Stimulated activated CD8-positive, alpha-beta memory T cell treated with anti-CD3 and anti-CD28 coated beads, Interleukin-15, amount 100 ng/mL, for 4 hours (primary cell): ENCODE measurements around the gene ELAPOR1.
"Not testable (repeated sequence)": the region's sequence is repeated elsewhere in the genome, so short reads cannot be mapped to it uniquely, and the experiment has no call there.

Experiments
- DNase-seq, 2 donors: peaks; one replicate each; pipeline ENCODE4 v3.0.0-alpha.2; 2020; ENCODE audit warnings: low read depth in 2 of 2

Gene ELAPOR1

GRCh38 chr1:109135940-109136339 lies 22.0 kb downstream of the ELAPOR1 start:
- no peak for DNase-seq

- DNase-seq = no peak
These were observed 22.9 kb downstream of the ELAPOR1 start for GRCh38 chr1:109136766-109137165.

DNA sequence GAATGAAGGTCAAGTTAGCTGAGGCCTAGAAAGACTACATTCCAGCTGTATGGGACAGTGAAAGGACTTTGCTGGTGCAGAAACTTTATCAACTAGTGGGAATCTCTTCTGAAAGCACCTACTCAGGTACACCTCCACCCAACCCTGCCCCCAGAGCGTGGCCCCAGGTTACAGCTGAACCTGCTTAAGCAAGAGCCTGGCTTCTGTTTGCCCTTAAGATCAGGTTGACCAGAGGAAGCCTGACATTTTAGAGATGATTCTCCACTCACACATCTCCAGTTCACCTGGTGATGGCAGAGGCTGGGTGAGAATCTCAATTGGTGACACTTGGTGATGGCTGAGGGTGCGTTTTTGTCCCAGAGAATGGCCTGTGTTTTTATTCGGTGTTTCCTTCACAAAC lies 24.0 kb downstream of the ELAPOR1 start:
- DNase-seq = no peak

GRCh38 chr1:109138358-109138757 lies 24.4 kb downstream of the ELAPOR1 start:
- DNase-seq = no peak

DNA sequence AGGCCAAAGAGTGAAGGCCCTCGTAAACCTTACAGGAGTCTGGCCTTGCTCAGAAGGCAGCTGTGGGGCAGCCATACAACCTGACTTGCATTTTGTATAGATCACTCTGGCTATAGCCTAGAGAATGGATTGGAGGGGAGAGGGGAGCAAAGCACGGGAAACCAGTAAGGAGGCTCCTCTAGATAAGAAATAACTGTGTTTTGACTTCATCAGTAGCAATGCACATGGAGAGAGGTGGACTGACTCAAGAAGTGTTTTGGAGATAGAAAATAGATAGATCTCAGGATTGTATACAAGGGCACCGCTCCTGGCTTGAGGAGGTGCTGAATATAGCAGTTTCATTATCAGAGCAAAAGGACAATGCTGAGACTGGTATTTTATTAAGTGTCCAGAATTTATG lies 26.5 kb downstream of the ELAPOR1 start:
- no peak for DNase-seq

- no peak for DNase-seq
These were observed 28.3 kb downstream of the ELAPOR1 start for GRCh38 chr1:109142260-109142659.

- not testable (repeated sequence) for DNase-seq
These were observed 28.8 kb downstream of the ELAPOR1 start for GRCh38 chr1:109142725-109143124.

- no peak for DNase-seq
These were observed 35.2 kb downstream of the ELAPOR1 start for GRCh38 chr1:109148987-109149561.

DNA sequence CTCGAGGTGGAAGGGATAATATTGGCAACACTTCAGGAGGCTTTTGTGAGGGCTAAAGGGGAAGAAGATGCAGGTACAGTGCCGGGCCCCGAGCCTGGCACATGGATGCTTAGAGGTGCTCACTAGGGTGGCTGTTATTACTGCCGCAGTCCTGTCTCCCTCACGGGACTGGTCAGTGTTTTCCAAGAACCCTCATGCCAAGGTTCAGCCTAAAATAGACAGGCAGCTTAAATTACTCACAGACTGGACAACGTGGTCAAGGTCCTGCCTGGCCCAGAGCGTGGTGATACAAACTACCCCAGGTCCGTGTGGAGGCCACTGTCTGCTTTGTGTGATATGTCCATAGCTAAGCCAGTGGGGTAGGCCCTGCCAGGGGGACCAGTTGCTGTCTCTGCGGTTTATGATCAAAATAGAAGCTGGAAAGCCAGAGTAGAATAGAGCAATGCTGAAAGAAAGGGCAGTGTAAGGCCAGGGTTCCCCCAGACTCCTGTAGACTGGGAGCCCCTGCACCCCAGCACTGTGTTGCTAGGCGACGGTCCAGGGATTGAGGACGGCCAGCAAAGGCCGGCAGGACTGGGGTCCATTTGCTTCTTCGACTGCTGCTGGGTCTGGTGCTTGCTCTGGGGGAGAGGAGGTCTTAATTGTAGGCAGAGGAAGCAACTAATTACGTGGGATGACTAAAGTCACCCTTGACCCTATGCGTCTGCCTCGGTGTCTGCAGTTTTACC lies 36.1 kb downstream of the ELAPOR1 start:
- DNase-seq = no peak

- no peak for DNase-seq
These were observed 37.5 kb downstream of the ELAPOR1 start for GRCh38 chr1:109151146-109151990.

DNA sequence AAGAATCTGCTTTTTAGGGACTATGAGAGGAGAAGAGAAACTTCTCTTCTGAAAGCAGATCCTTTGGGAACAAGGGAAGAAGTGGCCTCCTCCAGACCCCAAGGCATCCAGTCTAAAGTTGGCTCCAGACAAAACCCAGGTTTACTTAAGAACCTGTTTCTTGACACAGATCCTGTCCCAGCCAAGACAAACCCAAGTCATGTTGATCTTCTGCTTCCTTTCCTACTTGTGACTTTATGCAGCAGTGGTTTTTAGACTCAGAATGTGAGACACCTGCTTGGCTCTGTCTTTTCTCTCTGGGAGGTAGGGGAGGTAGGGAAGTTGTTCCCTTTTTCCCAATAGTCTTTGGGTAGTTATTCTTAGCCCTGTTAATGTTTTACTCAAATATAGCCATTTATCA lies 38.3 kb downstream of the ELAPOR1 start:
- no peak for DNase-seq

DNA sequence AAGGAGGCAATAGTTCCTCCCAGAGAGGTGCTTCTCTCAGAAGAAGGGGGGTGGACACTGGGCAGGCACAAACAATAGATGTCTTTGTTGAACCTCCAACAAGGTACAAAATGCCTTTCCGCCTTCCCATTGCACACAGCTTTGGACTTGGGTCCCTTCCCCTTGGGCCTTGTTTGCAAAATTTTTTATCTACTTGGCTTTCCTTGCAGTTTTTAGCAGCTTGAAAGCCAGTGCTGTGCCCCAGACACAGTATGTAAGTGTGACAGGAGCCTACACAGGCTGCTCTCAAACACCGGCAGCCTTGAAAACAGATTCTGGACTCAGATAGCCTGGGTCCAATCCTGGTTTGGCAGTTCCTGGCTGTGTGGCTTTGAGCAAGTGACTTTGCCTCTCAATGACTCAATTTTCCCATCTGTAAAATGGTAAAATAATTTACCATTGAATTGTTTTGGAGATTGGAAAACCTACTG lies 43.0 kb downstream of the ELAPOR1 start:
- DNase-seq = no peak

DNA sequence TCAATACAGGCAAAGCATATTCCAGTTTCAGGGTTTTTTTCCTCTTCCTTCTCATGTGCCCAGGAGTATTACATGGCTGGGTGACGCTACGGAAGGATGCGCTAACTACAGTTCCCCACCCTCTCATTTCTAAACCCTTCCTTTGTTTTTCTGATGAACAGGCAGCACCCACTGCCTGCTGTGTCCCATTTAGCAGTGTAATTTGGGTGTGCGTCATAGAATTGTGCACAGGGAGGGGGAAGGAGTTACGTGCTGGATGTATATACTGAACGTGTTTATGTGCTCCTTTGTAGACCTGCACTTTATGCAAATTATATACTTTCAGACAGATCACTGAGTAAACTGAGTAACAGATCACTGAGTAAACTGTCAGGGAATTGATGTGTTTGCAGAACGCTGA lies 44.5 kb downstream of the ELAPOR1 start:
- DNase-seq = no peak

GRCh38 chr1:109159326-109159725 lies 45.4 kb downstream of the ELAPOR1 start:
- DNase-seq = no peak

DNA sequence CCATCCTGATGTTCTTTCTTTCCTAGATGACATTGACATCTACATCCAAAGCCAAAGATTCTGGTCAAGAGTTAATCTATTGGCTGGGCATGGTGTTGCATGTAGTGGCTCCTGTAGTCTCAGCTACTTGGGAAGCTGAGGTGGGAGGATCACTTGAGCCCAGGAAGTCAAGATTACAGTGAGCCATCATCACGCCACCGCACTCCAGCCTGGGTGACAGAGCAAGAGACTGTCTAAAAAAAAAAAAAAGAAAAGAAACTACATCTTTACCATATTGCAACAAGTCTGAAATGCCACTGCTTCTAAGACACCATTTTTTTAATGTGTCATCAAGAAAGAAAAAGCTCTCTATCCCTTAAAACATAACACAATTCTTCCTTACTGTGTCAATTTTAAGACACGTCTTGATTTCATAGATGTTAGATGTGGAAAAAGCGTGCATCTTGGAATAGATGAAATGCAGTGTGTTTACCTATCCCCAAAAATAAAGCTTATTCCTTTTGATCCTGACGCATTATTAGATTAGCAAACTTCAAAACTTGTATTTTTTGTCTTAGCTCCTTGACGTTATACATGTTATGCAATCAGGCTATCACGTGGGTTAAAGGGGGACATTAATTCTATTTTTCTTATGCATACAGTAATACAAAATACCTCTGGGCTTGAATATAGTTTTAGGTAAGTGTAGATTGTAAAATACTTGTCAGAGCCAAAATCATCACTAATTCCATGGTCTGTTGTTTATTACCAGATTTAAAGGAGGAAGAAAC lies 46.3 kb downstream of the ELAPOR1 start:
- DNase-seq = no peak

DNA sequence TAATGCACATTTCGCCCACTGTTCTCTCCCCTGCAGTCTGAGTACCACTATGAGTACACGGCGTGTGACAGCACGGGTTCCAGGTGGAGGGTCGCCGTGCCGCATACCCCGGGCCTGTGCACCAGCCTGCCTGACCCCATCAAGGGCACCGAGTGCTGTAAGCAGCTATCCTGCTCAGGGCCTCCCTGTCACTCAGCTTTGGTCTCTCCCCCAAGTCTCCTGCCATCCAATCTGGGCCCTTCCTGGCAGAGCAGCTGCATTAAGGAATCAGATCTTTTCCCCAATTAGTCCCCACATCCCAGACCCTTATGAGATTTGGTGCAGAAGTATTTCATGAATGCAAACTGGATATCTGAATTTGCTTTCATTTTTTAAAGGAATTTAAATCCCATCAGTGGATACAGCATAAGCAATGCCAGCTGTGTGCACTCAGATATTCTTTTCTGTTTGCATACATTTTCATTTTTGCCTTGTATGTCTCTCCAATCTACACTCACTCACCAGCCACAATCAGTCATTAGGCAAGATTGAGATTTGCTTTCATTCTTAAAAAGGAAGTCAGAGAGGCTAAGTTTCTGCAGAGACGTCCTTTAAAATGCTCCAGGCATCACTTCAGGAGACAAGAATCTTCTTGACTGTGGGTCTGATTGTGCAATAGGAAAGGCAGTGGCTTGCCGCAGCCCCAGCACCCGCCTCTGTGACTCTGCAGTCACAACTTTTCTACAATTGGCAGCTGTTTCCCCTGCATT lies 48.1 kb downstream of the ELAPOR1 start:
- no peak for DNase-seq

DNA sequence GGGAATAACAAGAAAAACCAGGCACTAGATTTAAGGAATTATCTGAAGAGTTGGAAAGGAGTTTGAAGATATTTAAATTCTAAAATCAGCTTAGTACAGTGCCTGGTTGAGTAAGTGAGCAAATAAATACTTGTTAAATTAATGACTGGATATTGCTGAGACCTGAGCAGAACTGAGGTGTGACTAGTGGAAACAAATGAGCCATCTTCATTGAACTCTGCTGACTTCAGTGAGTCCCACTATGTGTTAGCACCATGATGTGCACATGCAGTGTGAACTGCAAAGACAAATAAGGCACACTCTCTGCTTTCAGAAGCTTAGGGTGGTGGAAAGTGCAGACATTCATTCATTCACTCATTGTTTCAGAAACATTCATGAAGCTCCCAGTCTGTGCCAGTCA lies 48.7 kb downstream of the ELAPOR1 start:
- no peak for DNase-seq

DNA sequence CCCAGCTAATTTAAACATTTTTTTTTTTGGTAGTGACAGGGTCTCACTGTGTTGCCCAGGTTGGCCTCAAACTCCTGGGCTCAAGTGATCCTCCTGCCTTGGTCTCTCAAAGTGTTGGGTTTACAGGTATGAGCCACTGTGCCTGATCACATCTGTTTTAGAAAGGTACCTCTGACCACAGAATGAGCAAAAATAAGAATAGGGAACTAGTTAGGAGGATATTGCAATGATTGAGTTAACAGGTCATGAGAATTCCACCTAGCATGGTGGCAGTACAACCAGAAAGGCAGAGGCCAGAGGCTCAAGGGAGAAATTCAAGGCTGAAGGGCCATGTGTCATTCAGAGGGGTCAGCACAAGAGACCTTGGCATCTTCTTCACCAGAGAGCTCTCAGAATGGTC lies 49.6 kb downstream of the ELAPOR1 start:
- DNase-seq = no peak
